Measurements from ENCODE around the gene MAP3K5.

MAP3K5 gene

DNA sequence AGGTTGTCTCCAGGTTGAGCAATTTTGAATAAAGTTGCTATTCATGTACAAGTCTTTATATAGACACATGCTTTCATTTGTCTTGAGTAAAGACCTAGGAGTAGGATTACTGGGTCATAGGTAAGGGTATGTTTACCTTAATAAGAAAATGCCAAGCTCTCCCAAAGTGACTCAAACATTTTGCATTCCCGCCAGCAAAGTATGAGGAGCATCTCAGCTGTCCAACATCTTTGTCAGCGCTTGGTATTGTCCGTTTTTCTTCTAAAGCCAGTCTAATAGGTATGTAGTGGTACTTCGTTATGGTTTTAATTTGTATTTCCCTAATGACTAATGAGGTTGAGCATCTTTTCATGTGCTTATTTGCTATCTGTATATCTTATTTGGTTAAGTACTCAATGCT lies 67.2 kb downstream of the MAP3K5 start:
- TF ChIP-seq TAF1 (IDR thresholded peaks at IDR 0.05; ENCODE audit: borderline replicate concordance, insufficient read depth, low read length) (no peak), REST (IDR thresholded peaks at IDR 0.05; ENCODE audit: insufficient read depth in 1 of 2, low read depth in 2 of 2, low read length in 2 of 2) (no peak), POLR2AphosphoS5 (IDR thresholded peaks at IDR 0.05; ENCODE audit: low read depth, low read length) (no peak), FOXP2 (optimal IDR thresholded peaks at IDR 0.05; ENCODE audit: borderline replicate concordance, extremely low read depth, extremely low read length, insufficient read depth) (no peak), SIN3A (IDR thresholded peaks at IDR 0.05; ENCODE audit: borderline replicate concordance, insufficient read depth, low read length) (no peak)

- TF ChIP-seq POLR2AphosphoS5 (IDR thresholded peaks at IDR 0.05; ENCODE audit: low read depth, low read length), result no peak
- no peak for TF ChIP-seq FOXP2 (optimal IDR thresholded peaks at IDR 0.05; ENCODE audit: borderline replicate concordance, extremely low read depth, extremely low read length, insufficient read depth)
- TF ChIP-seq REST (IDR thresholded peaks at IDR 0.05; ENCODE audit: insufficient read depth in 1 of 2, low read depth in 2 of 2, low read length in 2 of 2), result no peak
- no peak for TF ChIP-seq SIN3A (IDR thresholded peaks at IDR 0.05; ENCODE audit: borderline replicate concordance, insufficient read depth, low read length)
- no peak for TF ChIP-seq TAF1 (IDR thresholded peaks at IDR 0.05; ENCODE audit: borderline replicate concordance, insufficient read depth, low read length)
Observed at GRCh38 chr6:136723780-136724179, 68.5 kb downstream of the MAP3K5 start.

DNA sequence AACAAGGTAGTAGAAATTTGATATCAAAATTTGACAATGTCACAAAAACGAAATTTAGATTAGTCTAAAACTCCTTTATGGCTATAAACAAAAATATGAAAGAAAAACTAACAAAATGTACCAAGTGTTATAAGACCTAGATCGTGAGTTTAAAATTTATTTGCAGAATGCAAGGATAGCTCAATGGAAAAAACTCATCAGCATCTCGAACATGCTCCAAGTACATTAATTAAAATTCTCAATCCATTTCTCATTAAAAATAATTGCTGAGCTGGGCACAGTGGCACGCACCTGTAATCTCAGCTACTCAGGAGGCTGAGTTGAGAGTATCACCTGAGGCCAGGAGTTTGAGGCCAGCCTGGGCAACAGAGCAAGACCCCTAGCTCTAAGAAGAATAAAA lies 70.8 kb downstream of the MAP3K5 start:
- no peak for TF ChIP-seq POLR2AphosphoS5 (IDR thresholded peaks at IDR 0.05; ENCODE audit: low read depth, low read length)
- no peak for TF ChIP-seq SIN3A (IDR thresholded peaks at IDR 0.05; ENCODE audit: borderline replicate concordance, insufficient read depth, low read length)
- no peak for TF ChIP-seq FOXP2 (optimal IDR thresholded peaks at IDR 0.05; ENCODE audit: borderline replicate concordance, extremely low read depth, extremely low read length, insufficient read depth)
- TF ChIP-seq REST (IDR thresholded peaks at IDR 0.05; ENCODE audit: insufficient read depth in 1 of 2, low read depth in 2 of 2, low read length in 2 of 2), result no peak
- no peak for TF ChIP-seq TAF1 (IDR thresholded peaks at IDR 0.05; ENCODE audit: borderline replicate concordance, insufficient read depth, low read length)

- TF ChIP-seq SIN3A (IDR thresholded peaks at IDR 0.05; ENCODE audit: borderline replicate concordance, insufficient read depth, low read length), result no peak
- TF ChIP-seq POLR2AphosphoS5 (IDR thresholded peaks at IDR 0.05; ENCODE audit: low read depth, low read length), result no peak
Observed at GRCh38 chr6:136720045-136720770, 72.1 kb downstream of the MAP3K5 start.

GRCh38 chr6:136719280-136720044 lies 72.8 kb downstream of the MAP3K5 start:
- TF ChIP-seq REST (IDR thresholded peaks at IDR 0.05; ENCODE audit: insufficient read depth in 1 of 2, low read depth in 2 of 2, low read length in 2 of 2) (no peak), FOXP2 (optimal IDR thresholded peaks at IDR 0.05; ENCODE audit: borderline replicate concordance, extremely low read depth, extremely low read length, insufficient read depth) (no peak), POLR2AphosphoS5 (IDR thresholded peaks at IDR 0.05; ENCODE audit: low read depth, low read length) (no peak), SIN3A (IDR thresholded peaks at IDR 0.05; ENCODE audit: borderline replicate concordance, insufficient read depth, low read length) (no peak), TAF1 (IDR thresholded peaks at IDR 0.05; ENCODE audit: borderline replicate concordance, insufficient read depth, low read length) (no peak)
